ENCODE results near the gene ID4.

- TF ChIP-seq EZH2phosphoT487 (IDR thresholded peaks at IDR 0.05; ENCODE audit: borderline replicate concordance) (no peak), CTCF (conservative IDR thresholded peaks at IDR 0.05; ENCODE audit: low read length) (peak; percentile 78)
These were observed 14.3 kb downstream of the ID4 start for GRCh38 chr6:19851241-19852089.

All from Loucy (cell line).